ENCODE measurements around the gene UBN1. TPM values are rescaled to one million over a fixed set of nuclear protein-coding genes. Genes with fewer than 3 reads are reported as not detected.
"Not testable (repeated sequence)": the region's sequence is repeated elsewhere in the genome, so short reads cannot be mapped to it uniquely, and the experiment has no call there.

The UBN1 gene
- total RNA-seq, 1 experiment from 2014 or later, result 51.0 TPM

DNA sequence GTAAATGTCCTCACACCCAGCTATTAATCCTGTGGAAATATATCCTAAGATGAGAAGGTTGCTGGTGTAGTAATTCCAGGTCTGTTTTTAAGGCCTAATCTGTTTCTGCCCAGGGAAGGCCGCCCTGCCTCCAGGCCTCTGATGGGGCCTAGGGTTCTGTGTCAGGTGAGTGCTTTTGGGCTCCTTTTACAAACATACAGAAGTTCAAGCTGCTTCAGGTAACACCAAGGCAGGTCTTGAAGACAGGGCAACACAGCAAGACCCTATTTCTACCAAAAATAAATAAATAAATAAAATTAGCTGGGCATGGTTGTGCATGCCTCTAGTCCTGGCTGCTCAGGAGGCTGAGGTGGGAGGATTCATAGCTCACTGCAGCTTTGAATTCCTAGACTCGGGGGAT is 80.4 kb downstream of the UBN1 start:
- CTCF ChIA-PET, result no interaction called here
- no peaks in the 10 kb centered on the region for H3K36me3 ChIP-seq (ENCODE audit: insufficient read depth, low read length, poor library complexity, severe bottlenecking)
- H3K27me3 ChIP-seq (replicated peaks; ENCODE audit: insufficient read depth, low read depth, low read length, poor library complexity), result no peaks in the 10 kb centered on the region
- TF ChIP-seq EZH2 (IDR thresholded peaks at IDR 0.05; ENCODE audit: borderline replicate concordance, low read depth, low read length, poor library complexity, severe bottlenecking), result no peak
- TF ChIP-seq, protein P1, sequence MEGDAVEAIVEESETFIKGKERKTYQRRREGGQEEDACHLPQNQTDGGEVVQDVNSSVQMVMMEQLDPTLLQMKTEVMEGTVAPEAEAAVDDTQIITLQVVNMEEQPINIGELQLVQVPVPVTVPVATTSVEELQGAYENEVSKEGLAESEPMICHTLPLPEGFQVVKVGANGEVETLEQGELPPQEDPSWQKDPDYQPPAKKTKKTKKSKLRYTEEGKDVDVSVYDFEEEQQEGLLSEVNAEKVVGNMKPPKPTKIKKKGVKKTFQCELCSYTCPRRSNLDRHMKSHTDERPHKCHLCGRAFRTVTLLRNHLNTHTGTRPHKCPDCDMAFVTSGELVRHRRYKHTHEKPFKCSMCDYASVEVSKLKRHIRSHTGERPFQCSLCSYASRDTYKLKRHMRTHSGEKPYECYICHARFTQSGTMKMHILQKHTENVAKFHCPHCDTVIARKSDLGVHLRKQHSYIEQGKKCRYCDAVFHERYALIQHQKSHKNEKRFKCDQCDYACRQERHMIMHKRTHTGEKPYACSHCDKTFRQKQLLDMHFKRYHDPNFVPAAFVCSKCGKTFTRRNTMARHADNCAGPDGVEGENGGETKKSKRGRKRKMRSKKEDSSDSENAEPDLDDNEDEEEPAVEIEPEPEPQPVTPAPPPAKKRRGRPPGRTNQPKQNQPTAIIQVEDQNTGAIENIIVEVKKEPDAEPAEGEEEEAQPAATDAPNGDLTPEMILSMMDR (conservative IDR thresholded peaks at IDR 0.05; ENCODE audit: low read depth, low read length), result no peak
- intact Hi-C loops (cut with micrococcal nuclease; ENCODE audit: unreplicated experiment), result no loop called here
- no peak for DNase-seq (ENCODE audit: low spot score)
- BruUV-seq (replicated peaks), result no TSS peak
- H3K4me3 ChIP-seq (ENCODE audit: low read depth, low read length, poor library complexity, severe bottlenecking), result no peak overlapping the region
- no peaks in the 10 kb centered on the region for H3K4me1 ChIP-seq (ENCODE audit: insufficient read depth, low read length, poor library complexity, severe bottlenecking)
- no peak overlapping the region for H3K27ac ChIP-seq (ENCODE audit: low read depth, low read length, poor library complexity, severe bottlenecking)
- POLR2A ChIA-PET (ENCODE audit: low non-redundant PET), result no interaction called here
- H3K9me3 ChIP-seq (ENCODE audit: low read depth, low read length, poor library complexity, severe bottlenecking), result peaks cover 6% of the 10 kb centered on the region

DNA sequence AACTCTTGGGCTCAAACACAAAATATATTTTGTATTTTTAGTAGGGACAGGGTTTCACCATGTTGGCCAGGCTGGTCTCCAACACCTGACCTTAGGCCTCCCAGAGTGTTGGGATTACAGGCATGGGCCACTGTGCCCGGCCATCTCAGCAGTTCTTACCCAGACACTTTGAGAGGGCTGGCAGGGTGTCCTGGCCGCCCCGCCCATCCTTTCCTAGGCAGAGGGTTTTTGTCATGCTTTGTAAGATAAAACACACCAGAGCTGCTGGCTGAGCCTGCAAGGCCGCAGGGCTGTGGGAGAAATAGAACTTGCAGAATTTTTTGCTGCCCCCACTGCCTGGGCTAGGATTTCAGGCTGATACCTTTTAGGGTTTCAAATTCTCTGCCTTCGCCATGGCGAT is 80.9 kb downstream of the UBN1 start:
- TF ChIP-seq EZH2 (IDR thresholded peaks at IDR 0.05; ENCODE audit: borderline replicate concordance, low read depth, low read length, poor library complexity, severe bottlenecking), result no peak
- TF ChIP-seq, protein P1 (conservative IDR thresholded peaks at IDR 0.05; ENCODE audit: low read depth, low read length), result no peak
- no peak for DNase-seq (ENCODE audit: low spot score)
- H3K27ac ChIP-seq (ENCODE audit: low read depth, low read length, poor library complexity, severe bottlenecking), result no peak overlapping the region
- POLR2A ChIA-PET (ENCODE audit: low non-redundant PET), result no interaction called here
- no TSS peak for BruUV-seq (replicated peaks)
- no peaks in the 10 kb centered on the region for H3K4me1 ChIP-seq (ENCODE audit: insufficient read depth, low read length, poor library complexity, severe bottlenecking)
- no peaks in the 10 kb centered on the region for H3K27me3 ChIP-seq (replicated peaks; ENCODE audit: insufficient read depth, low read depth, low read length, poor library complexity)
- peaks cover 6% of the 10 kb centered on the region for H3K9me3 ChIP-seq (ENCODE audit: low read depth, low read length, poor library complexity, severe bottlenecking)
- intact Hi-C loops (cut with micrococcal nuclease; ENCODE audit: unreplicated experiment), result no loop called here
- H3K4me3 ChIP-seq (ENCODE audit: low read depth, low read length, poor library complexity, severe bottlenecking), result no peak overlapping the region
- H3K36me3 ChIP-seq (ENCODE audit: insufficient read depth, low read length, poor library complexity, severe bottlenecking), result no peaks in the 10 kb centered on the region
- CTCF ChIA-PET, result no interaction called here

DNA sequence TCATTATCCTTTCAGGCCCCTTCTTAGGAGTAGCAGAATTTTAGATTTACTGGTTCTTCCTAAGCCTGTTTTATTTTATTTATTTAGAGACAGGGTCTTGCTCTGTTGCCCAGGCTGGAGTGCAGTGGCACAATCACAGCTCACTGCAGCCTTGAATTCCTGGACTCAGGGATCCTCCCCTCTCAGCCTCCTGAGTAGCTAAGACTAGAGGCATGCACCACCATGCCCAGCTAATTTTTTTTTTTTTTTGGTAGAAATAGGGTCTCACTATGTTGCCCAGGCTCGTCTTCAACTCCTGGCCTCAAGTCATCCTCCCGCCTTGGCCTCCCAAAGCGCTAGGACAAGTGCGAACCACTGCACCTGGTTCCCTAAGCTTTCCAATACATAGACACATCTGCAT is 82.3 kb downstream of the UBN1 start:
- CTCF ChIA-PET; BruUV-seq (replicated peaks); POLR2A ChIA-PET (ENCODE audit: low non-redundant PET); intact Hi-C loops (cut with micrococcal nuclease; ENCODE audit: unreplicated experiment); H3K27me3 ChIP-seq (replicated peaks; ENCODE audit: insufficient read depth, low read depth, low read length, poor library complexity); H3K9me3 ChIP-seq (ENCODE audit: low read depth, low read length, poor library complexity, severe bottlenecking); H3K4me1 ChIP-seq (ENCODE audit: insufficient read depth, low read length, poor library complexity, severe bottlenecking); H3K36me3 ChIP-seq (ENCODE audit: insufficient read depth, low read length, poor library complexity, severe bottlenecking); H3K27ac ChIP-seq (ENCODE audit: low read depth, low read length, poor library complexity, severe bottlenecking); H3K4me3 ChIP-seq (ENCODE audit: low read depth, low read length, poor library complexity, severe bottlenecking); DNase-seq (ENCODE audit: low spot score): not testable (repeated sequence)

DNA sequence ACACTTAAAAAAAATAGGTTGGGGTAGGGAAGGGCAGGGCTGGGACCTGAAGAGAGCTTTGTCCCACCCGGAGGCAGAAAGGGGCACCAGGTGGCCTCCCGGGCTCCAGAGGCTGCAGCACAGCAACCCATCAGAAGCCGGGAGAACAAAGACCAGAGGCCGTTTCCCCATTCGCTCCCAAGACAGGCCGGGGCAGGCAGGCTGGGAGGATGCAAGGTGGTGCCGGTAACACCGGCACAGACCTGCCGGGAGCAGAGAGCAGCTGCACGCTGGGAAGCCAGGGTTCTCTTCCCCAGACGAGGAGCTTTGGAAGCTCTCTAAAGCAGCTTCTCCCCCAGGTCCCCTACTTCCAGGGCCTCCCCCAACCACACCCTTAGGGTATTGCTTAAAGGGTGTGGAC is 84.1 kb downstream of the UBN1 start:
- peaks cover 14% of the 10 kb centered on the region for H3K27me3 ChIP-seq (replicated peaks; ENCODE audit: insufficient read depth, low read depth, low read length, poor library complexity)
- H3K4me1 ChIP-seq (ENCODE audit: insufficient read depth, low read length, poor library complexity, severe bottlenecking), result peaks cover 2% of the 10 kb centered on the region
- no peak overlapping the region for H3K27ac ChIP-seq (ENCODE audit: low read depth, low read length, poor library complexity, severe bottlenecking)
- DNase-seq (ENCODE audit: low spot score), result no peak
- BruUV-seq (replicated peaks), result no TSS peak
- CTCF ChIA-PET, result no interaction called here
- no peak for TF ChIP-seq EZH2 (IDR thresholded peaks at IDR 0.05; ENCODE audit: borderline replicate concordance, low read depth, low read length, poor library complexity, severe bottlenecking)
- TF ChIP-seq, protein P1 (conservative IDR thresholded peaks at IDR 0.05; ENCODE audit: low read depth, low read length), result no peak
- H3K4me3 ChIP-seq (ENCODE audit: low read depth, low read length, poor library complexity, severe bottlenecking), result no peak overlapping the region
- POLR2A ChIA-PET (ENCODE audit: low non-redundant PET), result no interaction called here
- no peaks in the 10 kb centered on the region for H3K36me3 ChIP-seq (ENCODE audit: insufficient read depth, low read length, poor library complexity, severe bottlenecking)
- intact Hi-C loops (cut with micrococcal nuclease; ENCODE audit: unreplicated experiment), result no loop called here
- H3K9me3 ChIP-seq (ENCODE audit: low read depth, low read length, poor library complexity, severe bottlenecking), result peaks cover 6% of the 10 kb centered on the region

Data from A673 (cell line).